ENCODE measurements around the gene ADTRP.

Gene ADTRP

DNA sequence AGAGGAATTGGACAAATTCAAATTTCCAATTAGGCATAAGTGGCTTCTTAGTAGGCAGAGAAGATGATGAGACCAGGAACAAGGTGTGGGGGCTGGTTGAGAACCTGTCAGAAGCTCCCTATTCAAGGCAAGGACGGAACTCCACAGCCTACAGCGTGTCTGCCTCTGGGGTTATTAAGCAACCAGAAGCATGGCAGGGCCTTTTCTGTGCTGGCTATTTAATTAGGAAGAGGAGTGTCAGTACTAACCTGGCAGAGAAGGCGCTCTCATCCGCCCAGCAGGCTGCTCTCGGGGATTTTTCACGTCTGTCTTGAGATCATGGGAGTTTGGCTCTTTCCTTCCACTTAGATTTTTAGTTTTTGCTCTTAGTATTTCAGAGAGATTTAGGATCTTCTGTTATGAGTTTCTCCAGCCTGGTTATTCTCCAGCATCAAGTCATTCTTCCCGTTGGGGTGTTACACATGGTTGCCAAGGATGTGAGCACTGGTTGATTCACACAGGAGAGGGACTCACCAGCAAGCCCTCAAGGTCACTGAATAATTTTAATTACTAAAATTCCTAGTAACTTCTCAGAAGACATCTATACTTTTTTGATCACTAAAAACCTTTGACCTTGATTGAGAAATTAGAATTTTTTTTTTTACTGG is 23.9 kb downstream of the ADTRP start:
- peak; percentile 58 for DNase-seq

DNA sequence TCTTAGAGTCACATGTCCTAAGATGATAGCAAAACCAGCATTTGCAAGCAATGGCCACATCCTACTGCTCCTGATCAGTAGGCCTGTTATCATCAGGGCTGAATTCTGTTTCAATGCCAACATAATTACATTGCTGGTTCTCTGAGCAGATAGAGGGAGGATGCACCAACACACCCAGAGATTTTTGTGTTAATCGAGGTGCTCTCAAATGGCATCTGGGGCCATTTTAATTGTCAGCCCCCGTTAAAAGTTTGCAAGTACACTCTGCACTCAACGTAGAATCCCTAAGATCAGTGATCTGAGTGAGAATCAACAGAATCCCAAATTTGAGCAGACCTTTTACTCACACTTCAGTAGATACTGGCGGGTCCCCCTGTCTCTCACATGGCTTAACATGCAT is 24.8 kb downstream of the ADTRP start:
- DNase-seq = no peak

DNA sequence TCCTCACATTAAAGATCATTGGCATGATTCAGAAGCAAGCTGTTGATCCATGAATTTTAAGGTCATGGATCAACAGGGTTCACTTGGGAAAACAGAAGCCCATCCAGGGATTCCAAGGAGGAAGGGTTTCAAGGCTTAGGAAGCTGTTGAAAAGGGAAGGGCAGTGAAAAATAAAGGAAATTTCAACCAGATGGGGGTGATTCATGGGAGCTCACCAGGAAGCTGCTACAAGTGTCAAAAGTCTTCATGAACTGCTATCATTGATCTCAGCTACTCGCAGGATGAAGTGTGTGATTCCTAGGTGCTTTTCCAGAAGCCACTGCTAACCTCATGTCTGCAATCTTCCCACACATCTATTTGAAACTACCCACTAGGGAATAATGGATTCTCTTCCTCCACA is 26.2 kb downstream of the ADTRP start:
- peak; percentile 47 for DNase-seq

DNA sequence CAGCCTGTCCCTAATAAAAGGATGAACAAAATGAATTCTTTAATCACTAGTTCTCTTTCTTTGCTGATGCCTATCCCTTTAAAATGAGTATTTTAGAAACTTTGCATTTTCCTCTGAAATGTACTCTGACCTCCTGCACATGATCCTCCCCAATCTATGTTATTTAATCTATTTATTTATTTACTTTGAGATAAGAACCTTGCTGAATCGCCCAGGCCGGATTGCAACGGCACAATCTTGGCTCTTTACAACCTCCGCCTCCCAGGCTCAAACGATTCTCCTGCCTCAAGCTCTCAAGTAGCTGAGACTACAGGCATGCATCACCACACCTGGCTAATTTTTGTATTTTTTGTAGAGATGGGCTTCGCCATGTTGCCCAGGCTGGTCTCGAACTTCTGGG is 27.9 kb downstream of the ADTRP start:
- DNase-seq = no peak

DNA sequence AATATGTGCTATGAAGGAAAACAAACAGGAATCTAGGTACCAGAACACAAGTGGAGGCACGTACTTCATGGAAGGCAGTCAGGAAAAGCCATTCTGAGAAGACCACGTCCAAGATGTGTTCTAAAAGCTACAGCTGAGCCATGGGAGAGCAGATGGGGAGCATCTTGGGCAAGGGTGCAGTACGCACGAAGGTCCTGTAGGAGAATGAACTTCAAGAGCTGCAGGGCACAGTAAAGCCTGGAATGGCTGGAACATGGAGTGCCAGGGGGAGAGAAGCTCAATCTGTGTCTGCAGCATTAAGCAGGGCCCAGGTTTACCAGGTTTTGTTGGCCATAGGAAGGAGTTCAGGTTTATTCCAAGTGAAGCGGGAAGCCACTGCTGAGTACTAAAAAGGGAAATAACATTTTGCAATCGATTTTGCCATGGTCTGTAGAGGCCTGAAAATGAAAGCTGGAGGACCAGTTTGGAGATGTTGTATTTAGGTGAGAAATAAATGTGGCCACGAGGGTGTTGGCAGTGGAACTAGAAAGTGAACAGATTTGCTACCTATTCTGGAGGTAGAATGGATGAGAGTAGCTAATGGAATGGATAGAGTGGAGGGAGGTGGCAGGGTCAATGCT is 29.9 kb downstream of the ADTRP start:
- no peak for DNase-seq

DNA sequence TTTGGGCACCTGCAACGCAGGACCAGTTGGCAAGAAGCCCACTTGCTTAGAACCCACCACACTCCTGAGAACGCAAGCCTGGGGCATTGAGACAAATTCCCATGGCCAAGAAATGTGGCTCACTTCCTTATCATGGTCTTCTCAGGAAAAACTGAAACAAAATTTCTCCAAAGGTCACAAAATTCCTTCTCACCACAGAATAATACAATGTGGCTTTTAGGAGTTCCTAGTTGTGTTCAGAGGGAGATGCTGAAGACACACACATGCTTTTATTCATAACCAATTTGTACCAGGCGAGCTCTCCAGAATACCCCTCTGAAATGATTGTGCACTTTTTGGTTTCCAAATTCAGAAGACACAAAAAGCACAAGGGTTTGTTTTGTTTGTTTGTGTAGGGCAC is 31.6 kb downstream of the ADTRP start:
- no peak for DNase-seq

DNA sequence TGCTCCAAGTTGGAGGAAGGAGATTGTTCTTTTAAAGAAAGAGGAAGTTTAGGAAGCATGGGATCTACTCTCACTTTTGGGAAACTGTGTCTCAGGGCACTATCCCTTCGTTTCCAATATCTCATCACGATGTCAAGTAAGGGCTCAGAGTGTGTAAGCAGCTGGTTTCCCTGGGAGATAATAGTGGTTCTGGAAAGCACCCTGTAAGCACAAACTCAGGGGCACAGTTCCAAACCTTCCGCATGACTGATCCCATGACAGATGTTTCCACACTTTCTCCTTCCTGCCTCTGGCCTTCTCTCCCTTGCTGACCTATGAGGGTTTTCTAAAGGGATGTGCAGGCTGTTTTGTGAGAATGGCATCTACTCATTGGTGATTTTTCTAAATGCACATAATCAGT is 33.9 kb downstream of the ADTRP start:
- DNase-seq = peak; percentile 73

DNA sequence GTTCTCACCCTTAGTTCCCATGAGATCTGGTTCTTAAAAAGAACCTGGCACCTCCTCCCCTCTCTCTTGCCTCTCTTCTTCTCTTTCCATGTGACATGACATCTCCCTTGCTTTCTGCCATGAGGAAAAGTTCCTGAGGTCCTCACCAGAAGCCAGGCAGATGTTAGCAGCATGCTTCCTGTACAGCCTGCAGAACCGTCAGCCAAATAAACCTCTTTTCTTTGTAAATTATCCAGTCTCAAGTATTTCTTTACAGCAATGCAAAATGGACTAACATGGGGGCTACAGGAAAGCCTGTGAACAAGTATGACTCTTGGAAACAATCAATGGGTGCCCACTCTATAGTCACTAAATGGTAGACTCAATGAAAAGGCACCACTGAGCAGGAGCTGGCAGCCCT is 34.5 kb downstream of the ADTRP start:
- DNase-seq = no peak

DNA sequence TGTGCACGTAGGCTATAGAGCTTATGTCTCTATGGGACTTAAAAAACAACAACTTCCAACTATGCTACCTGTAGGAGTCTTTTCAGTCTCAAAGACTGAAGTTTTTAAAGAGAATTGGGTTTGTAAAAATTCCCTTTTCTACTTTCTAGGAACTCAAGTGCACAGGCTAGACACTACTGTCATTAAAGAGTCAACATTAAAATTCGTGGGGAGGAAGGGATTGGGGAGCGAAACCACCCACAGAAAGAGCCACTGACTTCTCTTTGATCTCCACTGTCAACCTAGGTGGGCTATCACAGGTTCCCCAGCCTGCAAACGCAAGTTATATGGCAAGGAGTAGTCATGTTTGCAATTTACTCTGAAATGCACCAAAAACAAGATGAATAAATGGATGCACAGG is 37.7 kb downstream of the ADTRP start:
- DNase-seq = no peak

DNA sequence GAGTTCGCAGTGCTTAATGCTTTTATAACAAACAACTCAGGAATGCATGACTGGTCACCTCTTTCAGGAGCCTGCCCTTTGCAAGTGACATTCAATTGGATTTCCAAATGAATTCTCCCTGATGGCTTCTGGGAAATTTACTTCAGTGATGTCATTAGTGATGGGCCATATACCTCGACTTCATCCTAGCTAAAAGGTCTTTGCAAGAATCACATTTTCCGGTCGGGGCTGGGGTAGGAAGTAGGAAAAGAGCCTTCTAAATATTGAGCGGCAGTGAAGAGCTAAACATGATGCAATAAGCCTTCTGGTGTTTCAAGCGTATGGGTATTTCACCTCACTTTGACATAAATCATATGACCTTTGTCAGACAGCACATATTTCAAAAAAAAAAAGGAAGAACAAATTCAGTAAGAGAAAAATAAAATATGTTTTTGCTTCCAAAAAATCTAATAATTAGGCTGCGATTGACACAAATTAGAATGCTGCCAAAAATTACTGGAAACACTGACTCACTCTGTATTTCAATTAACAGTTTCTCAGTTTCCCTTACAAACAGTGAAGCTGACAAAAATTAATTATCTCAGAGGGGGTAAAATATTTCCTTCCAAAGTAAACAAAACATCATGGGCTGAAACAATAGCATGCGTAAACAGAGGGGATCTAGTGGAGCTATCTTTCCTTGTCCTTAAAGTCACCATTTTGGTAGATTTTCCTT is 39.8 kb downstream of the ADTRP start:
- no peak for DNase-seq

DNA sequence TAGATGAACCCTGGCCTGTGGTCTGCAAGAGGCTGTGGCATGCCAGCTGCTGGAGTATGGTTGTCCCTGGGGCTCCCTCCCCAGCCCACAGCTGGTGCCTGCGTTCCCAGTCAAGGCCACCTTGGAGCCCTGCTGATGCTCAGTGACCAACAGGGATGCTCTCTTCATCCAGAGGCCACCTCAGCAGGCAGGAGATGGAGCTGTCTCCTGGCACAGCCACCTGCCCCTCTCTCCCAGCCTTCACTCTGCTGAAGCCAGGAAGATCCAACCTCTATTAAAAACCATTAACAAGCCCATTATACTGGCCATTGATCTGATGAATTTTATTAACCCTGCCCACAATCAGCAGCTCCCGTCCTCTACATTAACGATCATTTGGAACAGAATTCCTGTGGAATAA is 40.4 kb downstream of the ADTRP start:
- DNase-seq = no peak

DNA sequence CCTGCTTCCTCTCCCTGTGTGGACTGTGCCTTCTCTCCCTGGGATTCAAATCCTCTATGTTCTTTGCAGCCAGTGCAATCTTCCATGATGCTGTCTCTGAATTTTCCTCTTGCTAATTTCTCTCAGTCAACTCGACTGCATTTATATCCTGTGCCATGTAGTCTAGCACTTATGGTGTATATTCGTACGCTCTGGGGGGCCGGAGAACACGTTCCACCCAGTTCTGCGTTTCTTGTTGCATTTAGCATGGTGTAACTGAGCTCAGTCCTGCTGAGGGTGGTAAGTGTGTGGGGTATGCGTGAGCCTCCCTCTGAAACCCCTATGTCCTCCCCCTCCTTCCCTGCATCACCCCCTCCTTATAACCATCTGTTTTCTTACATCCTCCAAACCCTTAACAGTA is 42.0 kb downstream of the ADTRP start:
- DNase-seq = no peak

DNA sequence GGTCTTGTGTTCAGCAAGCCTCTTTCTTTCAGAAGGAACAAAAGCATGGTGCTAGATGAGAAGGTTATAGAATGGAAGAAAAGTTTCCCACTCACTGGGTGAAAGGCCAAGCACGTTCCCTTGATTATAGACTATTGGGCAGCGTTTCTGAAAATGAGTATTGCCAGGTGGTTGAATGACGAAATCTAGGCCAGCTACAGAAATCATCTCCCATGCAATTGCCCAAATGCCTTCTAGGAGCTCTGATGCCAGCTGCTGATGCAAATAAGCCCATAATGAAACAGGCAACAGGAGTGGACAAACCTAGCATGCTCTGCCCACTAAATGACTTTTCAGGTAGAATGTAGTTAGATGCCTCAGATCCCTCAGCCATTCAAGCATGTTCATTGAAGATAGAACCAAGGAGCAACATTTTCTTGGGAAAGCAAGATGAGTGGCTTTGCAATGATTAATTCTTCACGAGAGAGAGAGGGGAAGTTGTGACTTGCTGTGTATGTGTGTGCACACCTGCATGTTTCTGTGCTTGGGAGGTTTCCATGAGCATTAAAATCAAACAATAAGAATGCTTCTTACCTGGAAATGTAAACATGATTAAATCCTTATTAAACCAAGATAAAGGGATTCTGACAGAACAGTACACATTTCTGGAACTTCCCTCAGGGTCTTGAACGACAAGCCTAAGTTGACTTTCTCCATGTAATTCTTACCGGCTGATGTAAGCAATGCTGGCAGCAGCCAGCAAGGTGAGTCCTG is 43.6 kb downstream of the ADTRP start:
- DNase-seq = no peak

DNA sequence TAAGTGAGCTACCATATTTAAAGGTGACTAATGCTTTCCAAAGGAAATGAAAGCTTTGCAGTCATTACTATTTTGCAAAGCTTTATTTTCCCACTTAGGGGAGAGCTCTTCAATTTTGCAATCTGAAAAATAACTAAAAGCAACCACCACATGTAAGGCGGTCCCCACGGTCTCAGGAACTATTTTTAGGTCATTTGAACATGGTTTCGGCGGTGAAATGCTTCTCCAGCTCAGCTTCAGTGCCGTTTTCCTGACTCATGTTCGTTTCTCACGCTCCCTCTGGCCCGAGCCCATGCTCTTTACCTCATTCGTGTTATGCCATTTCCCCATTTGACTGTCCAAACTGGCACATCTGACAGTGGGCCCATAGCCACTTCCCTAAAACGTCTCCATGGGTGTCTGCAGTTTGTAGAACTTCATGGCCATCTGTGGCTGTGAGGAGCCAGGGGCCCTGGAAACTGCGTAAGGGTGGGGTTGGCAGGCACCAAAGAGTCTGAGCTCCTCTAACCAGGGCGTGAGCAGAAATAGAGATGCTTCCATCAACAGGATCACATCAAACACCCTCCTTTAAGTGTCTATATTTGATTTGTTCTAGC is 46.5 kb downstream of the ADTRP start:
- peak; percentile 22 for DNase-seq

DNA sequence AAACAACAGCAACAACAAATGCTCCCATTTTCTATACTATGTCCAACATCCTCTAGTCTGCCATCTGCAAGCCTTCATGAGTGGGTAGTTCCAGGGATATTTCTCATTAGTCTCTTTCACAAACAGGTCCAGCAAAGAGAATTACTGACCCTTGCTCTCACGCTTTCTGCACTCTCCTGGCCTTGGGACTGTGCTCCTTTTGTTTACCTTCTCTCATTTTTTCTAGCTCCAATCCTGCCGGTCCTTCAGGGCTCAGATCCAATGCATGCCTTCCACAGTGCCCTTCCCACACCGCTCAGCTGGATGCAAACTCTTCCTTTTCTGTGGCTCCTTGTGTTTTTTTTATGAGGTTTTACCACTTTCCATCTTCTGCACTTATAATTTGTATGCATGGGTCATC is 47.2 kb downstream of the ADTRP start:
- no peak for DNase-seq

DNA sequence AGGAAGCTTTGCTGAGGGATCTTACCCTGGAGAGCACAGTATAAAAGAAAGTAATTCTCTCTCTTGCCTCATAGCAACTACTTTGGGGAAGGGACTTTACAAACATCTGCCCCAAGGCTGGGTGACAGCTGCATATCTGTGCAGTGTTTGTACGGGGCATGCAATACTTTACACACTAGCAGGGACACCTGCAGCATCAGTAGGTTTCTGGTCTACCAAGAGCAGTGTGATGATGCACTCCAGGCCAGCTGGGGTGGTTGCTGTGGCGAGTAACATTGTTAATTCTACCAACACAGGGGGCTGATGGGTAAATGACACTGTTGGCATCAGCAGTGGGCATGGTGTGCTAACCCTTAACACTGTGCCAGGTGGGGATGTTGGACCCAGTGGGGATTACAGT is 48.0 kb downstream of the ADTRP start:
- no peak for DNase-seq

DNA sequence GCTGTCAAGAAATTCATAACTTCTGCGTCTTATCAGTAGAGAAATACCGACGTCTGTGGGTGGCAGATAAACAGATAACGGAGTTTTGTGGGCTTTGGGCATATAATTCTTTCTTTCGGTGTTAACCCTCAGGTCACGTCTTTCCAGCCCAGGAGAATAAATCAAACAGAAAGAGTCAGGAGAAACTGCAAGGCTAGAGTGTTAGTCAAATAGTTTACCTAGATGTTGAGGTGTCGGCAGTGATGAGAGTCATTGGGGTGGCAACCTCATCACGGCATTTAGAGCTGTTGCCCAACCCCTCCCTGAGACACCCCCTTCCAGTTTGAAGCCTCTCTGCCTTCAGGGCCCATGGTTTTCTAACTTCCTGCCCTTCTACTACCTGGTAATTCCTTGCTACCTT is 49.5 kb downstream of the ADTRP start:
- DNase-seq = no peak

DNA sequence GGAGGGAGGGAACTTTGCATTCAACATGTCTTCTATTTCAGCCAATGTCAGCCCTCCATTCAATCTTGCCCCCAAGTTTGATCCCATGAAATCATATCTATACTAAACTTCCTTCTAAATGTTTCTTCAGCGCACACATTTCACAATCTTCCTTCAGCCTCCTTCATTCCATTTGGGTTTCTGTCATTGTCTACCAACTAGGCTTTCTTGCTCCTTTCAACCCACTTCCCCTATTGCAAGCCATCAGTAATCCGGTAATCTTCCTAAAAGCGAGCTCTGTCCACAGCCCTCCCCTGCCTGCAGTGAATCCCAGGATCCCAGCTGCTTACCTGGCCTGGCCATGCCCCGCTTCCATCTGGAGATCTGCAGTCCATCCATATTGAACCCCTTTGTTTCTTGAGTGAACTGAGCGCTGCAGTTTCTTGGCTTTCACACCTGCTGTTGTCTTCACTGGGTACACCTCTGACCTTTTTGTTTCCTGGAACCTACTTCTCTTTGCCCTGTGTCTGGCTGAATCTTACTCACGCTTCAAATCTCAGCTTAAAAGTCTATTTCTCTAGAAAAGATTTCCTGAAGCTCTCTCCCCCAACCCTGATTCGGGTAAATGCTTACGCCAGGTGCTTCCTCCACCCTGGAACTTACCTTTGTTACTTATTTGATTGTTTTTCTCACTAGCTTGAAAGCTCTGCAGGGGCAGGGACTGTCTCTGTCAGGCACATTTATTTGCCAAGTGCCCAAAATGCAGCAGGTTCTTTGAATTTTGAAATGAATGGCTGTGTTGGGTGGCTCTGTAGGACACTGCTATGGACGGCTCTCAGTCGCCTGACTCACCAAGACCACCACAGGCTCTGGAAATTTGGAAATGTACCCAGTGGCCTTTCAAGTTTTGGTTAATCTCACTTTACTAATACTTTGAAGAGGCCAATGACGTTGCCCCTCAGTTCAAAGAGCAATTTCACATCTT is 50.3 kb downstream of the ADTRP start:
- no peak for DNase-seq

DNA sequence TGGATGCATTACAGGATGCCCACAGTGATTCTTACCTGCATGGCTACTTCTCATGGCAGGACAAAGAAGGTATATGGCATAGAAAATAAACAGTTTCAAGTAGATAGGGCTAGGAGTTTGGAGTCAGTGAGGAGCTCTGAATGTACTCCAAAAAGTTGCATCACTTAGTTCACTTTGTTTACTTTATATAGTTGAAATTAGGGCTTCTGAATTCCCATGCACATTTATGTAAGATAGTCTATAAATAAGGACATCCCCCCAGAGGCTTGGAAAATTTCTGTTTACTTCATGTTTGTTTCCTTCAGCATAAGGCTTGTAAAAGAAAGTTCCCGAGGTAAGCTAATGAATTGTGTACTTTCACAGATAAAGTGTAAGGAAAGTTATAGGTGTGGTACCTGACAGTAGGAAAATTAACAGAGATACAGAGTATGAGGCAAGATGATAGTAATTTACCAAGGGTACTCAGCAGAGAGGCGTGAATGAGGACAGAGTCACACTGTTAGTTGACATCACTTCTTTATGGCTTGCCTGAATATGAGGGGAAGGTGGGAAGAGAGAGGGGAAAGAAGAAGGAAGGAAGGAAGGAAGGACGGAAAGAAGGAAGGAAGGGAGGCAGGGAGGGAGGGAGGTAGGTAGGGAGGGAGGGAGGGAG is 51.1 kb downstream of the ADTRP start:
- DNase-seq = no peak

DNA sequence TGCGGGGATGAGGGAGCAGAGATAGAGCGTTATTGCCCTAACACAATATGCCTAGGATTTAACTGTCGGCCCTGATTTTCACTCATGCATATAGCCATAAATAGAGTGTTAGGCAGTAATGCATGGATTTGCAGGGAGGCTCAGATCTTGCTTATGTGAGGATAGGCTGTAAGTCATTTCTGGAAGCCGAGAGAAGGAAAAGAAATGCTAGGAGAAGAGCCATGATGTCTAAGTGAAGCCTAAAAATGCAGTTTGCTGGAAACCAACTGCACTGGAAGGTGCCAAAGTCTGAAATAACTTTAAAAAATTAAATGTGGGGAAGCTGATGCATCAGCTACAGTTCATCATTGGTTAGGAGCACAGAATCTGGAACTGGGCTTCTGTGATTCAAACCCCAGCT is 54.3 kb downstream of the ADTRP start:
- no peak for DNase-seq
